ENCODE measurements around the gene HYAL3.
A peak's percentile ranks its signal among the peaks of the same experiment; 100 is the strongest.

The HYAL3 gene

GRCh38 chr3:50294089-50294488 is 5.1 kb downstream of the HYAL3 start:
- no peak overlapping the region for H3K4me2 ChIP-seq (ENCODE audit: low read length)
- no peaks in the 10 kb centered on the region for H3K9me3 ChIP-seq (ENCODE audit: control insufficient read depth, insufficient read depth, low read length)
- no peaks in the 10 kb centered on the region for H4K20me1 ChIP-seq (ENCODE audit: control insufficient read depth, insufficient read depth, low read depth, low read length)
- H3K27me3 ChIP-seq (ENCODE audit: control insufficient read depth, low read length) = no peaks in the 10 kb centered on the region
- peaks cover 23% of the 10 kb centered on the region for H3K4me1 ChIP-seq (ENCODE audit: control insufficient read depth, low read length)
- TF ChIP-seq EZH2phosphoT487 (IDR thresholded peaks at IDR 0.05; ENCODE audit: borderline replicate concordance, low read length) (no peak), CTCF (IDR thresholded peaks at IDR 0.05; ENCODE audit: low read depth, low read length, poor library complexity, severe bottlenecking) (no peak)
- no peaks in the 10 kb centered on the region for H3F3A ChIP-seq (ENCODE audit: control insufficient read depth, insufficient read depth)
- peaks cover 25% of the 10 kb centered on the region for H3K36me3 ChIP-seq (ENCODE audit: control insufficient read depth, low read length)
- H3K27ac ChIP-seq (ENCODE audit: low read depth, low read length) = no peak overlapping the region
- H3K4me3 ChIP-seq (ENCODE audit: low read length) = no peak overlapping the region
- peaks cover 34% of the 10 kb centered on the region for H3K79me2 ChIP-seq (ENCODE audit: control insufficient read depth, low read length)
- H3K9me2 ChIP-seq (replicated peaks; ENCODE audit: control insufficient read depth, low read length) = no peaks in the 10 kb centered on the region

GRCh38 chr3:50293079-50293801 is 6.0 kb downstream of the HYAL3 start:
- Histone ChIP-seq H3K4me1 (ENCODE audit: control insufficient read depth, low read length) (peaks cover 19% of the 10 kb centered on the region), H3F3A (ENCODE audit: control insufficient read depth, insufficient read depth) (no peaks in the 10 kb centered on the region), H3K27me3 (ENCODE audit: control insufficient read depth, low read length) (no peaks in the 10 kb centered on the region), H3K4me3 (ENCODE audit: low read length) (peak overlapping the region; percentile 96), H4K20me1 (ENCODE audit: control insufficient read depth, insufficient read depth, low read depth, low read length) (no peaks in the 10 kb centered on the region), H3K9me2 (replicated peaks; ENCODE audit: control insufficient read depth, low read length) (no peaks in the 10 kb centered on the region), H3K36me3 (ENCODE audit: control insufficient read depth, low read length) (peaks cover 34% of the 10 kb centered on the region), H3K27ac (ENCODE audit: low read depth, low read length) (peak overlapping the region; percentile 8; the same call in 1 of the 2 replicates), H3K4me2 (ENCODE audit: low read length) (peak overlapping the region; percentile 82), H3K79me2 (ENCODE audit: control insufficient read depth, low read length) (peaks cover 33% of the 10 kb centered on the region), H3K9me3 (ENCODE audit: control insufficient read depth, insufficient read depth, low read length) (no peaks in the 10 kb centered on the region)
- TF ChIP-seq CTCF (IDR thresholded peaks at IDR 0.05; ENCODE audit: low read depth, low read length, poor library complexity, severe bottlenecking) = no peak
- TF ChIP-seq EZH2phosphoT487 (IDR thresholded peaks at IDR 0.05; ENCODE audit: borderline replicate concordance, low read length) = no peak

GRCh38 chr3:50292159-50293078 is 6.8 kb downstream of the HYAL3 start, which contains the start of gene IFRD2:
IFRD2 (minus strand) TSS chr3:50292429; CDS start chr3:50292274, 155 bp downstream.
- Histone ChIP-seq H3K36me3 (ENCODE audit: control insufficient read depth, low read length) (peaks cover 41% of the 10 kb centered on the region), H3K9me3 (ENCODE audit: control insufficient read depth, insufficient read depth, low read length) (no peaks in the 10 kb centered on the region), H3K27me3 (ENCODE audit: control insufficient read depth, low read length) (no peaks in the 10 kb centered on the region), H3F3A (ENCODE audit: control insufficient read depth, insufficient read depth) (no peaks in the 10 kb centered on the region), H3K4me2 (ENCODE audit: low read length) (peak within 1 kb of the TSS; percentile 82), H4K20me1 (ENCODE audit: control insufficient read depth, insufficient read depth, low read depth, low read length) (no peaks in the 10 kb centered on the region), H3K4me3 (ENCODE audit: low read length) (peak within 1 kb of the TSS; percentile 96), H3K27ac (ENCODE audit: low read depth, low read length) (peak within 1 kb of the TSS; percentile 42), H3K4me1 (ENCODE audit: control insufficient read depth, low read length) (peaks cover 16% of the 10 kb centered on the region), H3K9me2 (replicated peaks; ENCODE audit: control insufficient read depth, low read length) (no peaks in the 10 kb centered on the region), H3K79me2 (ENCODE audit: control insufficient read depth, low read length) (peaks cover 32% of the 10 kb centered on the region)
- TF ChIP-seq EZH2phosphoT487 (IDR thresholded peaks at IDR 0.05; ENCODE audit: borderline replicate concordance, low read length) (no peak), CTCF (IDR thresholded peaks at IDR 0.05; ENCODE audit: low read depth, low read length, poor library complexity, severe bottlenecking) (no peak)
